H1 (cell line): ENCODE data around the gene ALDOA. TPM values are rescaled to one million over a fixed set of nuclear protein-coding genes. Genes with fewer than 3 reads are reported as not detected.

ENCODE experiments used
- CTCF ChIA-PET: fragments of 300-600 bp; sonication (Branson Sonifier 250); formaldehyde crosslinking; loops from one replicate; lab custom pipeline; 2021; ENCODE audit not compliant: partially characterized antibody; lab: Charles Lee
- POLR2A ChIA-PET: fragments of 300-600 bp; sonication (Branson Sonifier 250); formaldehyde crosslinking; loops from one replicate; lab custom pipeline; 2021; ENCODE audit warnings: inconsistent platforms; ENCODE audit not compliant: partially characterized antibody; lab: Charles Lee
- DNase-seq, 2 experiments: peaks; one replicate each; pipeline versions ENCODE4 v3.0.0 to v3.0.0-alpha.2; 2010 to 2022; ENCODE audit warnings: low spot score in 2 of 2, low read depth in 1 of 2, mixed read lengths in 1 of 2
- FAIRE-seq: peaks from 2 replicates; lab custom pipeline; 2011; peaks lifted over from hg19 to GRCh38; lab: Jason Lieb, UNC
- H2AFZ ChIP-seq: 2 replicates; pipeline ENCODE4 v1.8.1; 2012; ENCODE audit warnings: low read length, inconsistent platforms
- H2AK5ac ChIP-seq: 2 replicates; pipeline ENCODE4 v1.6.1; 2013; ENCODE audit warnings: low read depth, low read length
- H2BK120ac ChIP-seq: replicated peaks from 2 replicates; pipeline ENCODE3; 2013; ENCODE audit warnings: low read depth, low read length, inconsistent platforms
- H2BK12ac ChIP-seq: 2 replicates; pipeline ENCODE4 v1.6.1; 2013; ENCODE audit warnings: low read depth, low read length
- H2BK15ac ChIP-seq: 2 replicates; pipeline ENCODE4 v1.6.1; 2013; ENCODE audit warnings: low read length
- H2BK20ac ChIP-seq: 2 replicates; pipeline ENCODE4 v1.6.1; 2013; ENCODE audit warnings: low read length
- H2BK5ac ChIP-seq: 2 replicates; pipeline ENCODE4 v1.6.1; 2013; ENCODE audit warnings: low read depth, low read length
- H3K14ac ChIP-seq: 2 replicates; pipeline ENCODE4 v1.6.1; 2013; ENCODE audit warnings: inconsistent platforms; ENCODE audit not compliant: insufficient read length
- H3K18ac ChIP-seq: 2 replicates; pipeline ENCODE4 v1.6.1; 2013; ENCODE audit warnings: low read length; ENCODE audit errors: extremely low read depth
- H3K23ac ChIP-seq: 2 replicates; pipeline ENCODE4 v1.6.1; 2013; ENCODE audit warnings: inconsistent platforms; ENCODE audit not compliant: insufficient read length
- H3K23me2 ChIP-seq: 2 replicates; pipeline ENCODE4 v1.6.1; 2013; ENCODE audit warnings: low read depth, low read length
- H3K27ac ChIP-seq: 2 replicates; pipeline ENCODE4 v1.6.1; 2011; ENCODE audit warnings: low read depth, low read length, inconsistent platforms
- H3K27me3 ChIP-seq, 4 experiments: replicated peaks in 1 of 4; 1 replicate in 1 of 4; 2 replicates in 3 of 4; pipeline versions ENCODE4 v1.6.1 to v1.8.1; 2011 to 2013; ENCODE audit warnings: low read length in 3 of 4, mild to moderate bottlenecking in 3 of 4, inconsistent platforms in 2 of 4, mixed read lengths in 2 of 4, moderate library complexity in 1 of 4; ENCODE audit not compliant: control insufficient read depth in 3 of 4, insufficient read depth in 3 of 4; ENCODE audit errors: extremely low read depth in 1 of 4
- H3K36me3 ChIP-seq, 4 experiments: 2 replicates each; pipeline versions ENCODE4 v1.6.1 to v1.8.1; 2011 to 2013; ENCODE audit warnings: mild to moderate bottlenecking in 4 of 4, low read length in 3 of 4, moderate library complexity in 2 of 4, control low read depth in 1 of 4, inconsistent platforms in 1 of 4; ENCODE audit not compliant: insufficient read depth in 4 of 4, control insufficient read depth in 2 of 4
- H3K4ac ChIP-seq: replicated peaks from 2 replicates; pipeline ENCODE3; 2013; ENCODE audit warnings: low read length, low read depth, mixed read lengths, inconsistent platforms; ENCODE audit not compliant: insufficient read length
- H3K4me1 ChIP-seq, 4 experiments: replicated peaks in 1 of 4; 1 replicate in 1 of 4; 2 replicates in 3 of 4; pipeline versions ENCODE4 v1.6.1 to v1.8.1; 2011 to 2013; ENCODE audit warnings: low read length in 3 of 4, inconsistent platforms in 2 of 4, mixed read lengths in 1 of 4; ENCODE audit not compliant: insufficient read depth in 4 of 4, control insufficient read depth in 3 of 4
- H3K4me2 ChIP-seq, 2 experiments: 2 replicates each; pipeline versions ENCODE4 v1.6.1 to v1.8.1; 2011 to 2013; ENCODE audit warnings: low read depth in 2 of 2, low read length in 2 of 2, control low read depth in 1 of 2, inconsistent platforms in 1 of 2, mild to moderate bottlenecking in 1 of 2; ENCODE audit not compliant: insufficient read depth in 1 of 2
- H3K4me3 ChIP-seq, 4 experiments: fragments of 200-600, 300-600 bp in 1 of 4; sonication (generic), shearing (Covaris generic), sonication (Bioruptor Twin) in 1 of 4; 2 replicates each; pipeline versions ENCODE4 v1.5.1 to v1.8.1; 2011 to 2016; ENCODE audit warnings: low read length in 4 of 4, low read depth in 3 of 4, control low read depth in 2 of 4, inconsistent platforms in 2 of 4, mild to moderate bottlenecking in 2 of 4, mixed read lengths in 1 of 4, moderate library complexity in 1 of 4; ENCODE audit not compliant: insufficient read depth in 2 of 4; ENCODE audit errors: extremely low read depth in 1 of 4
- H3K56ac ChIP-seq: replicated peaks from 2 replicates; pipeline ENCODE3; 2013; ENCODE audit warnings: low read depth, mild to moderate bottlenecking, mixed read lengths, low read length, inconsistent platforms; ENCODE audit not compliant: insufficient read length
- H3K79me1 ChIP-seq: 2 replicates; pipeline ENCODE4 v1.6.1; 2013; ENCODE audit warnings: low read depth, low read length, control low read depth
- H3K79me2 ChIP-seq, 2 experiments: 2 replicates each; pipeline versions ENCODE4 v1.6.1 to v1.8.1; 2012 to 2013; ENCODE audit warnings: low read length in 2 of 2, mild to moderate bottlenecking in 2 of 2, inconsistent platforms in 1 of 2; ENCODE audit not compliant: insufficient read depth in 2 of 2, control insufficient read depth in 1 of 2
- H3K9ac ChIP-seq, 4 experiments: replicated peaks in 1 of 4; 1 replicate in 1 of 4; 2 replicates in 3 of 4; pipeline versions ENCODE4 v1.6.1 to v1.8.1; 2011 to 2013; ENCODE audit warnings: low read depth in 3 of 4, low read length in 3 of 4, control low read depth in 2 of 4, mild to moderate bottlenecking in 2 of 4, moderate library complexity in 2 of 4, inconsistent platforms in 1 of 4; ENCODE audit errors: extremely low read depth in 1 of 4
- H3K9me3 ChIP-seq, 2 experiments: 2 replicates each; pipeline versions ENCODE4 v1.6.1 to v1.8.1; 2012 to 2013; ENCODE audit warnings: mild to moderate bottlenecking in 2 of 2, moderate library complexity in 2 of 2, control low read depth in 1 of 2, inconsistent platforms in 1 of 2, low read depth in 1 of 2, low read length in 1 of 2, mixed read lengths in 1 of 2; ENCODE audit not compliant: insufficient read depth in 2 of 2
- H4K20me1 ChIP-seq, 2 experiments: replicated peaks in 1 of 2; 2 replicates each; pipeline versions ENCODE3 to v1.8.1; 2011 to 2013; ENCODE audit warnings: inconsistent platforms in 2 of 2, low read length in 2 of 2, mild to moderate bottlenecking in 1 of 2; ENCODE audit not compliant: insufficient read depth in 2 of 2, control insufficient read depth in 1 of 2
- H4K5ac ChIP-seq: 2 replicates; pipeline ENCODE4 v1.6.1; 2013; ENCODE audit warnings: low read length, low read depth, mixed read lengths, inconsistent platforms; ENCODE audit not compliant: insufficient read length
- H4K8ac ChIP-seq: 2 replicates; pipeline ENCODE4 v1.8.0; 2013; ENCODE audit warnings: mild to moderate bottlenecking, moderate library complexity, low read length, inconsistent platforms; ENCODE audit not compliant: insufficient read depth; ENCODE audit errors: extremely low read depth
- H4K91ac ChIP-seq: replicated peaks from 2 replicates; pipeline ENCODE3; 2013; ENCODE audit warnings: low read length, mixed read lengths, inconsistent platforms; ENCODE audit not compliant: insufficient read length
- EP300 ChIP-seq, 2 experiments: IDR thresholded peaks; 1 replicate in 1 of 2; 2 replicates in 1 of 2; pipeline ENCODE4 v1.6.1; 2011 to 2012; ENCODE audit warnings: low read depth in 2 of 2, low read length in 2 of 2, mild to moderate bottlenecking in 2 of 2, borderline replicate concordance in 1 of 2, inconsistent platforms in 1 of 2, moderate library complexity in 1 of 2
- NRF1 ChIP-seq: IDR thresholded peaks from 2 replicates; pipeline ENCODE4 v1.6.1; 2011; ENCODE audit warnings: mild to moderate bottlenecking, low read depth, low read length, improper control_type of control experiment
- POLR2A ChIP-seq, 2 experiments: IDR thresholded peaks; 1 replicate in 1 of 2; 2 replicates in 1 of 2; pipeline ENCODE4 v1.6.1; 2011; ENCODE audit warnings: low read depth in 2 of 2, low read length in 2 of 2, mild to moderate bottlenecking in 2 of 2; ENCODE audit errors: control extremely low read depth in 1 of 2
- SIN3A ChIP-seq, 2 experiments: IDR thresholded peaks in 1 of 2; conservative IDR thresholded peaks in 1 of 2; 2 replicates each; pipeline ENCODE4 v1.6.1; 2011 to 2012; ENCODE audit warnings: low read length in 2 of 2, improper control_type of control experiment in 1 of 2, low read depth in 1 of 2, mild to moderate bottlenecking in 1 of 2
- SIX5 ChIP-seq: IDR thresholded peaks from 2 replicates; pipeline ENCODE4 v1.6.1; 2011; ENCODE audit warnings: mild to moderate bottlenecking, low read depth, low read length
- WGBS, 2 experiments: shearing (Covaris generic) in 1 of 2; methylation state at CpG; one replicate each; pipeline versions ENCODE4 v1.1.6 to v1.1.7; 2013 to 2015; ENCODE audit warnings: low lambda C conversion rate in 2 of 2, mixed read lengths in 2 of 2, inconsistent platforms in 1 of 2, low coverage in 1 of 2, missing lambda C conversion rate in 1 of 2; ENCODE audit not compliant: insufficient replicate concordance in 2 of 2, insufficient coverage in 1 of 2, insufficient read length in 1 of 2; ENCODE audit errors: extremely low coverage in 1 of 2, missing lambda C conversion rate in 1 of 2; 5-methylcytosine and 5-hydroxymethylcytosine counted together
- polyA plus RNA-seq, 7 experiments: library from polyadenylated mRNA; depleted of rRNA in 3 of 7; stranded (reverse) in 5 of 7; unstranded in 2 of 7; fragments of >200 nt in 5 of 7; fragments of 200-250 nt in 2 of 7; gene quantifications; 1 replicate in 5 of 7; 2 replicates in 1 of 7; 4 replicates in 1 of 7; pipeline versions ENCODE4 v1.2.1 to v1.2.3, GENCODE V29; 2011 to 2013; ENCODE audit warnings: missing spikeins in 2 of 7, mixed read lengths in 2 of 7
- total RNA-seq: library from RNA; stranded (reverse); fragmentation: NEBNext Ultra II Directional; extraction: Animal tissue kit (Norgen Biotek cat#: 25700); gene quantifications from 2 replicates; pipeline ENCODE4 v1.2.1, GENCODE V29; 2021
- TF ChIP-seq, protein P1 (sequence below): IDR thresholded peaks from 2 replicates; pipeline ENCODE4 v1.6.1; 2012; ENCODE audit warnings: low read length, inconsistent platforms

The ALDOA gene
- total and polyA plus RNA-seq, 2 of the 8 experiments (the other 6 are each of a cell fraction or from before 2014, with no cell fraction given), result 1,072 to 1,083 TPM

GRCh38 chr16:30060836-30061554 lies 4.6 kb upstream of the ALDOA start:
- Histone ChIP-seq H3K9ac (no peak overlapping the region; a peak in 1 of 7 replicates), H4K5ac (no peak overlapping the region), H3K27ac (no peak overlapping the region), H2AFZ (no peak overlapping the region), H3K27me3 (no peaks in the 10 kb centered on the region), H2BK12ac (no peak overlapping the region), H3K18ac (no peak overlapping the region), H3K23me2 (peaks cover 15% of the 10 kb centered on the region), H3K56ac (no peak overlapping the region), H3K36me3 (no peaks in the 10 kb centered on the region), H3K79me2 (peaks cover 3 to 4% of the 10 kb centered on the region in 2 experiments; a peak in 3 of 4 replicates), H3K4ac (no peak overlapping the region), H3K79me1 (no peaks in the 10 kb centered on the region), H2AK5ac (0 out of 2 replicates have a peak overlapping the region, but pooled peaks have one; percentile 29), H3K9me3 (no peaks in the 10 kb centered on the region), H3K4me1 (peaks cover 6 to 13% (median 10%) of the 10 kb centered on the region in 4 experiments), H2BK20ac (no peak overlapping the region), H4K20me1 (peaks cover 0 to 3% of the 10 kb centered on the region in 2 experiments), H4K8ac (no peak overlapping the region), H3K14ac (no peak overlapping the region), H3K23ac (no peak overlapping the region), H2BK15ac (no peak overlapping the region), H4K91ac (no peak overlapping the region), H3K4me2 (no peak overlapping the region; a peak in 1 of 4 replicates), H2BK5ac (no peak overlapping the region), H3K4me3 (no peak overlapping the region), H2BK120ac (no peak overlapping the region)
- FAIRE-seq, result no peak
- WGBS, 2 experiments, result 93% methylated on average over 2 of the region's 2 CpGs; no CpG with 5 or more reads in 1 of the 2 experiments
- DNase-seq, result no peak
- CTCF ChIA-PET, result interaction anchor here (0.7 to 4.6 kb wide), 5 partner anchors 10 to 213 kb away, joined by 3 to 16 read pairs (median 3); partner anchors contain the start of gene TBX6
- POLR2A ChIA-PET, result interaction anchor here (0.6 to 2.7 kb wide), 6 partner anchors 9 to 32 kb away, joined by 3 to 6 read pairs (median 4); partner anchors contain the start of gene TLCD3B
- TF ChIP-seq POLR2A (IDR thresholded peaks at IDR 0.05; ENCODE audit: control extremely low read depth in 1 of 2, low read depth in 2 of 2, low read length in 2 of 2) (no peak), NRF1 (no peak), SIN3A (conservative IDR thresholded peaks at IDR 0.05 in 1 of 2, IDR thresholded peaks at IDR 0.05 in 1 of 2; ENCODE audit: low read depth in 1 of 2, low read length in 2 of 2) (no peak), EP300 (IDR thresholded peaks at IDR 0.05; ENCODE audit: borderline replicate concordance in 1 of 2, low read depth in 2 of 2, low read length in 2 of 2) (no peak), SIX5 (no peak)
- TF ChIP-seq, protein P1, sequence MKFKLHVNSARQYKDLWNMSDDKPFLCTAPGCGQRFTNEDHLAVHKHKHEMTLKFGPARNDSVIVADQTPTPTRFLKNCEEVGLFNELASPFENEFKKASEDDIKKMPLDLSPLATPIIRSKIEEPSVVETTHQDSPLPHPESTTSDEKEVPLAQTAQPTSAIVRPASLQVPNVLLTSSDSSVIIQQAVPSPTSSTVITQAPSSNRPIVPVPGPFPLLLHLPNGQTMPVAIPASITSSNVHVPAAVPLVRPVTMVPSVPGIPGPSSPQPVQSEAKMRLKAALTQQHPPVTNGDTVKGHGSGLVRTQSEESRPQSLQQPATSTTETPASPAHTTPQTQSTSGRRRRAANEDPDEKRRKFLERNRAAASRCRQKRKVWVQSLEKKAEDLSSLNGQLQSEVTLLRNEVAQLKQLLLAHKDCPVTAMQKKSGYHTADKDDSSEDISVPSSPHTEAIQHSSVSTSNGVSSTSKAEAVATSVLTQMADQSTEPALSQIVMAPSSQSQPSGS, result no peak
